Nucleus accumbens (tissue), 56 donors: ENCODE results near the gene GOLGA1.
"Not testable (repeated sequence)": the region's sequence is repeated elsewhere in the genome, so short reads cannot be mapped to it uniquely, and the experiment has no call there.

Experiments used
- DNase-seq, 56 donors: peaks; one replicate each; lab custom pipeline; 2025; lab: John Stamatoyannopoulos, UW

Gene GOLGA1

DNA sequence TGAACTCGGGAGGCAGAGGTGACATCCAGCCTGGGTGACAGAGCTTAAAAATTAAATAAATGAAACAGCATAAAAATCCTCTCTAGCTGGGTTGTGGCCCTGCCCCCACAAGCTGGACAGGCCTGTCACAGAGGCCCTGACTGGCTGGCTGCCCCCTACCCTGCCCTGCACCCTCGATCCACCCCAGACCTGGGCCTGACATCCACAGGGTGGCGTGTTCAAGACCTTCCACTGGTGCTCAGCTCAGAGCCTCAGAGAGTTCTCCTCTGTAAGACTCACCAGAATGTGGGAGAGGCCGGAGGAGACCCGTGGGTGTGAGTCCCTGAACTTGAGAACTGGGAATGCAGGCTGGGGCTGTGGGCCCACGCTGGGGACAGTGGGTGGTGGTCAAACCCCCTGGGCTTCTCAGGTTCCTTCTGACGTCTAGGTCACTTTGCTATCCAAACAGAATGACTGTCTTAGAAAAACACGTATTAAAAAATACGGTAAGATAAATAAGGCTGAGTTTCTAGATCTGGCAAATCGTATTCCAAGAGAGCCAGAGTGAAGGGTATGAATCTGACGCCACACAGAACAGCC is 97.3 kb downstream of the GOLGA1 start:
- DNase-seq: no peak

DNA sequence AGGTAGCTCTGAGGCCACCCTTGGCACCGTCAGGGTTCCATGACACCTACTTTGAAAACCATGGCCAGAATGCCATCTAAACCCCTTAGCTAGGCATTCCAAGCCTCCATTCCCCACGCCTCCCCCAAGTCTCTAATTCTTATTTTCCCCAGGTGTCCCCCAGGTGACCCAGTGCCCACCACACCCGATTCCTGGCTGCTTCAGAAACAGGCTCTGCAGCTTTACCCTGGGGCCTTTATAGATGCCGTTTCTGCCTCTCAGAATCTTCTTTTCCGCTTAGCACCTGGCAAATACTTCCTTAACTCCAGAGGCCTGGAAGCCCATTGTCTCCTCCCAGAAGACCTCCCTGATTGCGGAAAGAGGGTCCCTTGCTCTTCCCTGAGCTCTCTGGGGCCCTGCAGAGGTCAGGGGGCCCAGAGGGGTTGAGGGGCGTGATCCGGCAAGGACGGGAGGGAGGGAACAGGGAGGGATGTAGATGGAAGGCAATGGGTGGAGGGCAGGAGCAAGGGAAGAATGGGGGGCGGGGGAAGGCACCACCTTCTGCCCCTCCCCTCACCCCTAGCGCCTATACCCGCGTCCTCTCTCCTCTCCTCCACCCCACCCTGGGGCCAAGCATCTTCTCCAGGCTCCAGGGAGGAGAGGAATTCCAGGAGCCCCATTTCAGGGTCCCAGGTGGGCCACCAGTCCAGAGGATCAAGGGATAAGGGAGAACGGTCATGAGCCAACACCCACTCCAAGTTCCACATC is 99.6 kb downstream of the GOLGA1 start:
- DNase-seq: no peak

DNA sequence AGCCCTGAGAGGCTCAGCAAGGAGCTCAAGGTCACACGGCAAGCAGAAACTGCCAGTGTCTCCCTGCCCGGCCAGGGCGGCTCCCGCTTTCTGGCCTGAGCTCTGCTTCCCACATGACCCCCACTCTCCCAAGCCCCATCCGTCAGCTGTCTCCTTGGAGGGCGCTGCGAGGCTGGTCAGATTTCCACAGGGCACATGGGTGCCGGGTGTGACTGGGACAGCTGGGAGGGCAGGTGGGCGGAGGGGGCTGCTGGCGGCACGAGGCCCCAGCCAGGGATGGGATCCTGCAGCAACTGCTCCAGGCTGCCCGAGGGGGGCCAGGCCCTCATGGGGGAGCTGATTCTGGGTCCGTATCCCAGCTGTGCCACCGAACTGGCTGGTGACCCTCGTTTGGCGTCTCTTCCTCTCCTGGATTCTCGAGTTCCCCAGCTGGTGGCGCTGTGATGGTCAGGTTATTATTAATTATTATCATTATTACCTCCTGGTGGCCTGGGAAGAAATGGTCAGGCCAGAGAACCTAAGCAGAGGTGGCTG is 100.5 kb downstream of the GOLGA1 start:
- no peak for DNase-seq

DNA sequence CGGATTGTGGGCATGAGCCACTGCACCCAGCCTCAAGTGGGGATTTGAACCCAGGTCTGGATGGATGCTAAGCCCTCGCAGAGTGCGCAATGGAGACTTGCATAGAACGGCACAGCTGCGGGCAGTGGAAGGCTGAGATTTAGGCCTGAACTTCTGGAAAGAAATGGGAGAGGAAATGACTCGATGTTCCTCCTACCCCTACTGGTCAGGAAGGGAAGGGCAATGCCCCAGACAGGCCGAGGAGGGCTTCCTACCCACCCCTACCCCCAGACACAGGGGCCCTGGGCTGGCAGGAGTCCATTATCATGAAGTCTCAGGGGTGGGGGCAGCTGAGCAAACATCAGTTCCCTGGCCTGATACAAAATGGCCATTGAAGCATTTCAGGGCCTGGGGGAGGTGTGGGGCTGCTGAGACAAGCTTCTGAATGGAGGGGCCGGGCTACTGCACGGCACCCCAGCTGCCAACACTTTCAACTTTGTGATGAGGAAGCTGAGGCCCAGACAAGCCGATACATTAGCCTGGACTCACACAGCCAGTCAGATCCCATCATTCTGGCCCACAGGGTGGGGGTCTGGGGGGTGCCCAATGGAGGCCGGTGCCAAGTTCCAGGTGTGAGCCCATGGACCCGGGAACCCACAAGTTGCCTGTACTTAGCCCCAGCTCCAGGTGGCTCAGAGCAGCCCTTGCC is 101.1 kb downstream of the GOLGA1 start:
- no peak for DNase-seq

DNA sequence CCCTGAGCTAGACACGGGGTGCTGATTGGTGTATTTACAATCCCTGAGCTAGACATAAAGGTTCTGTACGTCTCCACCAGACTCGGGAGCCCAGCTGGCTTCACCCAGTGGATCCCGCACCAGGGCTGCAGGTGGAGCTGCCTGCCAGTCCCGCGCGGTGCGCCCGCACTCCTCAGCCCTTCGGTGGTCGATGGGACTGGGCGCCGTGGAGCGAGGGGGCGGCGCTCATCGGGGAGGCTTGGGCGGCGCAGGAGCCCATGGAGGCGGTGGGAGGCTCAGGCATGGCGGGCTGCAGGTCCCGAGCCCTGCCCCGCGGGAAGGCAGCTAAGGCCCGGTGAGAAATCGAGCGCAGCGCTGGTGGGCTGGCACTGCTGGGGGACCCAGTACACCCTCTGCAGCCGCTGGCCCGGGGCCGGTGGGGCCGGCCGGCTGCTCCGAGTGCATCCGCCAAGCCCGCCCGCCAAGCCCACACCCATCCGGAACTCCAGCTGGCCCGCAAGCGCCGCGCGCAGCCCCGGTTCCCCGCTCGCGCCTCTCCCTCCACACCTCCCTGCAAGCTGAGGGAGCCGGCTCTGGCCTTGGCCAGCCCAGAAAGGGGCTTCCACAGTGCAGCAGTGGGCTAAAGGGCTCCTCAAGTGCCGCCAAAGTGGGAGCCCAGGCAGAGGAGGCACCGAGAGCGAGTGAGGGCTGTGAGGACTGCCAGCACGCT is 102.2 kb downstream of the GOLGA1 start:
- DNase-seq: not testable (repeated sequence)

DNA sequence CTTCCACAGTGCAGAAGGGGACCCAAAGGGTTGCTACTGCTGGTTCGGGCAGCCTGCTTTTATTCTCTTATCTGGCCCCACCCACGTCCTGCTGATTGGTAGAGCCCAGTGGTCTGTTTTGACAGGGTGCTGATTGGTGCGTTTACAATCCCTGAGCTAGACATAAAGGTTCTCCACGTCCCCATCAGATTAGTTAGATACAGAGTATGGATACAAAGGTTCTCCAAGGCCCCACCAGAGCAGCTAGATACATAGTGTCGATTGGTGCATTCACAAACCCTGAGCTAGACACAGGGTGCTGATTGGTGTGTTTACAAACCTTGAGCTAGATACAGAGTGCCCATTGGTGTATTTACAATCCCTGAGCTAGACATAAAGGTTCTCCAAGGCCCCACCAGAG is 102.8 kb downstream of the GOLGA1 start:
- not testable (repeated sequence) for DNase-seq

DNA sequence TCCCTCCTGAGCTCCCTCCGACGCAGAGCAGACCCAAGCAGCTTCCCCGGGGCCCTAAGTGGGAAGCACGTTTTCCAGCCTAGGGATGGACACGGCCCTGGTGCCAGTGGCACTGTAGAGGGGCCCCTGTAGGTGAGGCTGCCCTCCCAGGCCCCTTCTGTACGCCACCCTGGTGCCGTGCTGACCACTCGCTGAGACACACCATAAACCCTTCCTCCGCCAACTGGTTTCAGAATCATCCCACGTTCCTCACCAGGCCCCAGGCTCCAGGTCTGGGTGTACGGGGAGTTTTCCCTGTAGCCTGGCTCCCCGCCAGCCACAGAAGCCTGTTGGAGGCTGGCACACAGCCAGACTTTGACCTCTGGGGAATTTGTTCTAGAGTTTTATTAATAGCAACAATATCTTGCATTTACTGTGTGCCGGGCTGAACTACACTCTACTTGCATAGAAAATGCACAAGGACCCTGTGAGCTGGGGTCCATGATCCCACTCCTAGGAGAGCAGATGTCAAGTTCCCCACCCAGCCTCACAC is 105.8 kb downstream of the GOLGA1 start:
- DNase-seq: peak in 2 of 56 donors; percentile 8 to 20

DNA sequence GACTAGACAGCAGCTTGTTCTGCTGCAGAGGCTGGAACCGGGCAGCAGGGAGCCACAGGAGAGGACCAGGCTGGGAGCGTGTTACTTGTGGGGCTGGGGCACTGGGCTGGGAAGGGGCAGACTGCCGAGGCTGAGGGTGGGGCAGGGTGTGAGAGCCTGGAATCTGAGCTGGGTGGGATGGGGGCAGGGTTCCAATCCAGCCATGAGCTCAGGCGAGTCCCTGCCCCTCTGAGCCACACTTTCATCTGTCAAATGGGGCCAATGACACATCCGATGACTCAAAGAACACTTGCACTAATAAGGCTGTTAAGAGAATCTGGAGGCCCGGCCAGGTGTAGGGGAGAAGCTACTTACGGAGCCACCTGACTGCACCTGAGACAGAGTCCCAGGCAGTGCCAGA is 106.3 kb downstream of the GOLGA1 start:
- DNase-seq: no peak

DNA sequence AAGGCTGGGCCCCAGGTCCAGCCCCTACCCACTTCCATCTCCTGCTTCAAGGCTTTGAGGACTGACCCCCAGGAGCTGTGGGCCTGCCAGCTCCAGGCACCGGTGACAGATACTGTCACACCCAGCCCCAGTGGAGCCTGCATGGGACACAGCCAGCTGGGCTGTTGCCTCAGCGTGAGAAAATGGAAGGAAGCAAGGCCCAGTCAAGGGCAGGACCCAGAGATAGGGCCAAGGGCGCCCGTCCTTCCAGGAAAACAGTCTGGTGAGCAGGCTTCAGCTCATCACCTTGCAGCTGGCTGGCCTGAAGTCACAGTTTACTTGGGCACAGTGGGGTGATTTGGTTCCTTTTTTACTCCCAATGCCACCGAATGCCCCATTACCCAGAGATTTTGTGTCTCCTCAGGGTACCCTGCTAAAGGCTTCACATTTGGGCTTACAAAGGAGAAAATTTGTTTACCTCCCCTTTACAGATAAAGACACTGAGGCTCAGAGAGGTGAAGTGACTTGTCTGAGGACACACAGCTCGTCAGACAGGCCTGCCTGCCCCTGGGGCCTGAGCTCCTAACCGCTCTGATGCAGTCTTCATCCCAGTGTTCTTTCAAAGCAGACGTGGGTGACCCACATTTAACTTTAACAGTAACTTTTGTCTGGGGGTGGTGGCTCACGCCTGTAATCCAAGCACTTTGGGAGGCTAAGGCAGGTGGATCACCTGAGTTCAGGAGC is 109.1 kb downstream of the GOLGA1 start:
- DNase-seq: no peak

DNA sequence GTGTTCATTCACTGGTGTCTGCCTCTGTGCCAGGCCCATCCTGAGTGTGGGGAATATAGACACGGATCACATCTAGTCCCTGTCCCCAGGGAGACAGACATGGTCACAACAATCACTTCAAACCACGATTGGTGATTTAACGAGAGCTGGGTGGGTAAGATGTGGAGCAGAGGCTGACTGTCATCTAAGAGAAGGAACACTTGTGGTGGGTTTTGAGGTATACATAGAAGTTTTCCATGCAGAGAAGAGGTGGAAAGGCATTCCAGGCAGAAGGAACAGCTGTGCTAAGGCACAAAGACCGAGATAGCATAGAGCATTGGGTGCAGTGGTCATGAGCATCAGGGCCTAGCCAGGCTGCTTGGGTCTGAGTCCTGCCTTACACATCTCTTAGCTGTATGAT is 110.3 kb downstream of the GOLGA1 start:
- DNase-seq: no peak

DNA sequence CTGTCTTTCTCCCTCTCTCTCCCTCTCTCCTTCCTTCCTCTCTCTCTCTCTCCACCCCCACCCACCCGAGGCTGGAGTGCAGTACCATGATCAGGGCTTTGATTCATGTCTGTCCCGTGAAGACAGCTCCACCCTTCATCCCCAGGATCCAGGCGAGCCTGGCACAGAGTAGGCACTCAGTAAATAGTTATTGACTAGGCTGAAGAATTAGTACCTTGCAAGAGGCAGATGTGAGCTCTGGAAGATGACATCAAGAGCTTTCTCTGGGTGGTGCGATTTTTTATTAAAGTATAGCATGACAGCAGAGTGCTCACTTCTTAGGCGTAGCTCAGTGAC is 111.6 kb downstream of the GOLGA1 start:
- no peak for DNase-seq

DNA sequence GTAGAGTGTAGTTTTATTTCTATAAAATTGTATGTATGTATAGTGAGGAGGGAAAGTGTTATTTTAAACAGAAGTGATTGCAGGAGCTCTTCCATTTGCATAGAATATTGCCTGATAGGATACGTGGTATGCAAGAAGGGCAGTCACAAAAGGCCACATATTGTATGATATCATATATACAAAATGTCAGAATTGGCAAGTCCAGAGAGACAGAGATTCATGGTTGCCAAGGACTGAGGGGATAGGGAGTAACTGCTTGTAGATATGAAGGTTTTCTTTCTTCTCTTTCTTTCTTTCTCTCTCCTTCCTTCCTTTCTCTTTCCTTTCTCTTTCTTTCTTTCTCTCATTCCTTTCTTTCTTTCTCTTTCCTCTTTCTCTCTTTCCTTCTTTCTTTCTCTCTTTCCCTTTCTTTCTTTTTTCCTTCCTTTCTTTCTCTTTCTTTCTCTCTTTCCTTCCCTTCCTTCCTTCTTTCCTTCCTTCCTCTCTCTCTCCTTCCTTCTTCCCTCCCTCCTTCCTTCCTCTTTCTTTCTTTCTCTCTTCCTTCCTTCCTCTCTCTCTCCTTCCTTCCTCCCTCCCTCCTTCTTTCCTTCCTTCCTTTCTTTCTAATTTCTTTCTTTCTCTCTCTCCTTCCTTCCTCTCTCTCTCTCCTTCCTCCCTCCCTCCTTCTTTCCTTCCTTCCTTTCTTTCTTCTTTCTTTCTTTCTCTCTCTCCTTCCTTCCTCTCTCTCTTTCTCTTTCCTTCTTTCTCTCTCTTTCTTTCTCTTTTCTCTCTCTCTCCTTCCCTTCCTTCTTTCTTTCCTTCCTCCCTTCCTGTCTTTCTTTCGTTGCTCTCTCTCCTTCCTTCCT is 112.2 kb downstream of the GOLGA1 start:
- no peak for DNase-seq
